Activated effector memory CD4-positive, alpha-beta T cell treated with Interleukin-2 at 50 U/mL for 16 hours (primary cell): Measurements from ENCODE around the gene USP48.
"Not testable (repeated sequence)": the region's sequence is repeated elsewhere in the genome, so short reads cannot be mapped to it uniquely, and the experiment has no call there.

Source experiments
- DNase-seq: peaks from one replicate; pipeline ENCODE4 v3.0.0-alpha.2; 2020

The USP48 gene

GRCh38 chr1:21633141-21633755 is 149.7 kb downstream of the USP48 start:
- no peak for DNase-seq

- no peak for DNase-seq
Measured at GRCh38 chr1:21631944-21632887, 150.7 kb downstream of the USP48 start.

- DNase-seq, result not testable (repeated sequence)
Measured at GRCh38 chr1:21631590-21631943, 151.4 kb downstream of the USP48 start.

- DNase-seq, result no peak
Measured at GRCh38 chr1:21630571-21631343, 152.2 kb downstream of the USP48 start.

GRCh38 chr1:21629971-21630370 is 153.0 kb downstream of the USP48 start:
- no peak for DNase-seq

- no peak for DNase-seq
Measured at GRCh38 chr1:21628798-21629393, 154.1 kb downstream of the USP48 start.
